Cardiac fibroblast (primary cell): ENCODE data around the gene UBE2H.

Source experiments
- DNase-seq, 2 donors: peaks; one replicate each; pipeline versions ENCODE4 v3.0.0 to v3.0.0-alpha.2; 2010; ENCODE audit warnings: low read depth in 2 of 2
- H3K4me3 ChIP-seq, 2 donors: replicated peaks in 1 of 2; 1 replicate in 1 of 2; 2 replicates in 1 of 2; pipeline ENCODE4 v1.5.1; 2011; ENCODE audit warnings: low read depth in 2 of 2, low read length in 2 of 2, mild to moderate bottlenecking in 2 of 2, moderate library complexity in 1 of 2
- TF ChIP-seq, protein P1 (sequence below): IDR thresholded peaks from one replicate; pipeline ENCODE4 v1.5.1; 2011; ENCODE audit warnings: low read depth, mild to moderate bottlenecking, low read length, inconsistent platforms

The UBE2H gene

DNA sequence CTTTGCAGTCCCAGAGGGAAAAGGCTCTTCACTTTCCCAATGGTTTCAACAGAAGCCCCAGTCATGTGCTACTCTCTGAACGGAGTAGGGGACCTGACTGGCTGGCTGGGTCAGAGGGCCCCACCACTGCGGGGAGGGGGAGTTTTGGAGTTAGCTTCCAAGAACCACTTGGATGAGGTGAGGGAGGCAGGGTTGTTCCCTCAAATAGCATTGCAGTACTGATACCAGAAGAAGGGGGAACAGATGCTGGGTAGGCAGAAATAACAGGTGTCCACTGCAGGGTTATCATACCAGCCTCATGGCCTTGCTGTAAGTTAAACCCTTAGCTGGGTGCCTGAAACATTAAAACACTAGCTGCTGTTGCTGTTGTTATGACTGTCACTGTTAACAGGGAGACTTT, 131.3 kb downstream of the UBE2H start:
- no peak overlapping the region for H3K4me3 ChIP-seq
- DNase-seq: no peak
- TF ChIP-seq, protein P1, sequence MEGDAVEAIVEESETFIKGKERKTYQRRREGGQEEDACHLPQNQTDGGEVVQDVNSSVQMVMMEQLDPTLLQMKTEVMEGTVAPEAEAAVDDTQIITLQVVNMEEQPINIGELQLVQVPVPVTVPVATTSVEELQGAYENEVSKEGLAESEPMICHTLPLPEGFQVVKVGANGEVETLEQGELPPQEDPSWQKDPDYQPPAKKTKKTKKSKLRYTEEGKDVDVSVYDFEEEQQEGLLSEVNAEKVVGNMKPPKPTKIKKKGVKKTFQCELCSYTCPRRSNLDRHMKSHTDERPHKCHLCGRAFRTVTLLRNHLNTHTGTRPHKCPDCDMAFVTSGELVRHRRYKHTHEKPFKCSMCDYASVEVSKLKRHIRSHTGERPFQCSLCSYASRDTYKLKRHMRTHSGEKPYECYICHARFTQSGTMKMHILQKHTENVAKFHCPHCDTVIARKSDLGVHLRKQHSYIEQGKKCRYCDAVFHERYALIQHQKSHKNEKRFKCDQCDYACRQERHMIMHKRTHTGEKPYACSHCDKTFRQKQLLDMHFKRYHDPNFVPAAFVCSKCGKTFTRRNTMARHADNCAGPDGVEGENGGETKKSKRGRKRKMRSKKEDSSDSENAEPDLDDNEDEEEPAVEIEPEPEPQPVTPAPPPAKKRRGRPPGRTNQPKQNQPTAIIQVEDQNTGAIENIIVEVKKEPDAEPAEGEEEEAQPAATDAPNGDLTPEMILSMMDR: no peak

DNA sequence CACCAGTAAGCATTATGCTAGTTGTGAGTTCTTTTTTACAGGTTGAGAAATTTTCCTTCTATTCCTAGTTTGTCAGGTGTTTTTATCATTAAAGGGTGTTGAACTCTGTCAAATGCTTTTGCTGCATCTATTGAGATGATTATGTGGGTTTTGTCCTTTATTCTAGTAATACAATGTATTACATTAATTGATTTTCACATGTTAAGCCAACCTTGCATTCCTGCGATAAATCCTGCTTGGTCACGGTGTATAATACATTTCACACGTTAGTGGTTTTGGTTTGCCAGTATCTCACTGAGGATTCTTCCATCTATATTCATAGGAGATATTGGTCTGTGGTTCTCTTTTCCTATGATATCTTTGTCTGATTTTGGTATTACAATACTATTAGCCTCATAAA, 136.0 kb downstream of the UBE2H start:
- no peak overlapping the region for H3K4me3 ChIP-seq
- TF ChIP-seq, protein P1: no peak
- no peak for DNase-seq

DNA sequence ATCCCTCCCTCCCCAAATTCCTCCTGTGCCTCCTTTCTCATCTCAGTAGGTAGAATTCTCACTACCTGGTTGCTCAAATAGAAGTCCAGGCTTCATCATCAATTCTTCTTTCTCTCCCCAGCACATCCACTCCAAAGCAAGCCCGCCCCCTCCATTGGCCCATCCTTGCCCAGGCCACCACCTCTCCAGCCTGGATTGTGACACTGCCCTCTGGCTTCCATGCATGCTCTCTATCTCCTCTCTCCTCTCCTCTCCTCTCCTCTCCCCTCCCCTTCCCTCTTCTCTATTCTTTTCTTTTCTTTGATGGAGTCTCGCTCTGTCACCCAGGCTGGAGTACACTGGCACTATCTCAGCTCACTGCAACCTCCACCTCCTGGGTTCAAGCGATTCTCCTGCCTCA, 144.9 kb downstream of the UBE2H start:
- H3K4me3 ChIP-seq: no peak overlapping the region
- no peak for DNase-seq
- TF ChIP-seq, protein P1: no peak

DNA sequence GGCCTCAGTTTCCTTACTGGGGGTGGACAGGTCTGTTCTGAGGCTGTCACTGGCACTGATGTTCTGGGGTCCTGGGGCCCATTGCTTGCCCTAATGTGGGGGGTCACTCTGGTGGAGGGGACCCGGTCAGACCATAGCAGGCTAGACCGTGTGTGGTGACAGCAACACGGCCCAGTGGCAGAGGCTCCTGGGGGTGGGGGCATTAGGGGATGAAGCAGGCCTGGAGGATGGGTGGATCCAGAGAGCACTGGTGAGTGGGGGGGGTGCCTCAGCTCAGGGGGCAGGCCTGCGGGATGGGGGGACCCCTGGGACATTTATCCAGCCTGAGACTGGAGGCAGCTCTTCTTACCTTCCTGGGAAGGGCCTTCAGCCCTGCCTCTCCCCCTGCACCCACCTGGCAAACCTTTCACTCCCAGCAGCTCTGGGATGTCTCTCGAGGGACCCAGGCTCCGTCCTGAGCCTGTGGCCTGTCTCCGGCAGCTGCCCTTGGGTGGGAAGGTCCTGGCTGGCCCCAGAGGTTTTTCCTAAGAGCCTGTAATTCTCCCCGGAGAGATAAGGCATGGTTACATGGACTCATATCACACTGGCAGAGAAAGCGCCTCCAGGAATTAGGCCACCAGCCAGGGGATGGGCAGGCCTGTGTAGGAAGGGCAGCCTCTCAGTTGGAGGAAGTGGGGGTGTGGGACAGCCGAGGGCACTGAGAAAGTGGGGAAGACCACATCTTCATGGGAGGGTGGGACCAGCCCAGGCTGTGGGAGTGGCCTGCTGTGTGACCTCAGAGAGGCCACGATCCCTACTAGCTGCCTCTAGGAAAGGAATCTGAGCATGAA, 147.7 kb downstream of the UBE2H start:
- TF ChIP-seq, protein P1: no peak
- no peak overlapping the region for H3K4me3 ChIP-seq
- DNase-seq: peak in 1 of 2 donors; percentile 24

DNA sequence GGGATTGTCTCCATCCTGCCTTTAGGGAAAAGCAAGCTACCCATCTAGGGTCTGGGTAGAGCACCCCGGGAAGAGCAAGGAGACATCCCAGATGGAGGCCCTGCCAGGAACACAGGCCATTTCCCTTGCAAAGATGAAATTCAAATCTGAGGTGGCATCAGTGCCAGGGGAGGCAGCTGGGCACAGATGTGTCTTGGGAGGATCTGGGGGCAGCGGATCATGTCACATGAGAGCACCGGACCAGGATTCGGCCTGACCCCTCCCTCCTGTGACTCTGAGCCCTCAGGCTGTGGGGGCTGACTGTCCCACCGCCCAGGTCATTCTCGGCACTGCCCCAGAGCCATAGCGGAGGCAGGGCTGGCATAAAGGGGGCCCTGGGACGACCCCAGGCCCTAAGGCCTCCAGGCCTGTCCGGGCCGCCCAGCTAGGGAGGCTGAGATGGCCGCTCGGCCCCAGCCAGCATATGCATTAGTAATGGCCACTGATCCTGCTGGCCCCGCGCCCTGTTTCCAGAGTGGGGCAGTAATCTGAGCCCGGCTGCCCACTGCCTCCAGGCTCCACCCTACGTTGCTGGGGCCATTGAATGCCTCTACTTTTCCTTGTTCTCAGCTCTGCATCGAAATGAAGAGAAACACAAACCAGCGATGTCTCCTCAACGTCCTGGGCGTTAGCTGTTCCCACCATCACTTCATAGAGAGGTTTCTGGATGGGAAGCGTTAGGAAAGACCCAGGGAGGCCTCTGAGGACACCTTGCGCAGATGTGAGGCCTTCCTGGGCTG, 148.5 kb downstream of the UBE2H start:
- H3K4me3 ChIP-seq: no peak overlapping the region
- DNase-seq: no peak
- TF ChIP-seq, protein P1: no peak

DNA sequence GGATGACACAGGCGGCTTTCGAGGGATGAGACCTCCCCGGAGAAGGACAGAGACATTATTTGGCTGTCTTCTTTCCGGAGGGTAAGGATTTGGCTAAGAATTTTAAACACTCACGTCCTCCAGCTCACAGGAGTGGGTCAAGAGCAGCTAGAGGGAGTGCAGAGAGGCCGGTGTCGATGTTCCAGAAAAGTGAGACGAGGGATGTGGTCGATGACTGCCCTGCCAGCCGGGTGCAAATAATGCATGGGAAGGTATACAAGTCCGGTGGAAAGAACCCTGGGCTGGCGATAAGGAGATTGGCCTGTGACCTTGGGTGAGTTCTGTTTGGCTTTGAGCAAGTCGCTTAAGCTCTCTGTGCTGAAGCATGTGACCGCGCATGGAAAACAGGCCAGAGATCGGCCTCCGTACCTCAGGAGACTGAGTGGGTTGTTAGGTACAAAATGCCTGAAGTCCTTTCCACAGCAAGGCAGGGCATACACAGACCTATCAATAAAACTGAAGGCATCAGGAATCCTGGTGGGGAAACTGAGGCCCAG, 149.1 kb downstream of the UBE2H start:
- no peak overlapping the region for H3K4me3 ChIP-seq
- no peak for DNase-seq
- TF ChIP-seq, protein P1: no peak
